Right lobe of liver (tissue), 6 donors: ENCODE results near the gene CENPV. TPM values are rescaled to one million over a fixed set of nuclear protein-coding genes. Genes with fewer than 3 reads are reported as not detected.

Source experiments
- ATAC-seq, 4 donors: fragments of 200-7000 bp; cut with Tn5 transposase; one replicate each; pipeline ENCODE4 v1.9.1; 2020; ENCODE audit warnings: mild to moderate bottlenecking in 4 of 4, moderate library complexity in 4 of 4
- DNase-seq, 3 donors: peaks; one replicate each; pipeline ENCODE4 v3.0.0-alpha.2; 2020
- H3K27ac ChIP-seq, 3 donors: fragments of 200-600 bp; one replicate each; pipeline ENCODE4 v1.8.0; 2022
- H3K27me3 ChIP-seq, 2 donors: fragments of 200-600 bp; one replicate each; pipeline ENCODE4 v1.8.0; 2022
- H3K36me3 ChIP-seq, 4 donors: fragments of 200-600 bp; sonication (generic) in 1 of 4; one replicate each; pipeline versions ENCODE4 v1.5.1 to v1.8.0; 2017 to 2022; ENCODE audit warnings: control low read depth in 1 of 4
- H3K4me1 ChIP-seq, 4 donors: fragments of 200-600 bp; sonication (generic) in 1 of 4; one replicate each; pipeline versions ENCODE4 v1.5.1 to v1.8.0; 2017 to 2022; ENCODE audit warnings: control low read depth in 1 of 4
- H3K4me3 ChIP-seq, 3 donors: fragments of 200-600 bp; one replicate each; pipeline ENCODE4 v1.8.0; 2022
- H3K9me3 ChIP-seq, 4 donors: fragments of 200-600 bp; sonication (generic) in 1 of 4; one replicate each; pipeline versions ENCODE4 v1.5.1 to v1.8.0; 2017 to 2022; ENCODE audit warnings: control low read depth in 1 of 4
- POLR2A ChIP-seq: fragments of 450-650 bp; IDR thresholded peaks from one replicate; pipeline ENCODE4 v1.6.1; 2017; ENCODE audit warnings: antibody characterized with exemption, mild to moderate bottlenecking
- WGBS: methylation state at CpG from one replicate; pipeline ENCODE4 v1.1.6; 2018; ENCODE audit warnings: low coverage, low lambda C conversion rate; ENCODE audit not compliant: insufficient coverage; ENCODE audit errors: missing lambda C conversion rate; 5-methylcytosine and 5-hydroxymethylcytosine counted together
- intact Hi-C, 2 donors: fragments of 100-400 bp; cut with DNase I; formaldehyde crosslinking; loops; one replicate each; pipeline versions ENCODE4 v1.11.2 to v1.14.1; 2022
- total RNA-seq, 6 experiments: library from RNA; depleted of rRNA in 2 of 6; stranded (reverse); fragments of >200 nt in 2 of 6; fragmentation: NEBNext Ultra II Directional in 3 of 6; extraction: Animal tissue kit (Norgen Biotek cat#: 25700) in 3 of 6; gene quantifications; one replicate each; pipeline versions ENCODE4 v1.1.0 to v1.2.4, GENCODE V29; 2016 to 2023
- TF ChIP-seq, protein P1 (sequence below), 4 donors: fragments of 200-600 bp in 3 of 4; fragments of 450-650 bp in 1 of 4; IDR thresholded peaks; one replicate each; pipeline versions ENCODE4 v1.5.1 to v1.8.0; 2016 to 2022; ENCODE audit warnings: antibody characterized with exemption in 4 of 4, mild to moderate bottlenecking in 2 of 4
- donor health status: DM: no; HTN: yes; CAD: no.
- donor health status: DM: no; HTN: no; CAD: no.
- donor health status: DM: no; HTN: no; CAD: no.
- donor health status: DM: no; HTN: yes; CAD: no.
- donor health status: DM: no; HTN: yes; CAD: no.

Gene CENPV
- total RNA-seq, 6 experiments from 2014 or later, result 19.8 to 34.5 (median 24.8) TPM

GRCh38 chr17:16364625-16365024 lies 11.4 kb upstream of the CENPV start:
- intact Hi-C loops, result loop anchor here (10.0 kb wide), 2 partner anchors 50 to 160 kb away; partner anchors contain the start of gene TRPV2 (in 1 of the 2)
- no peak for DNase-seq
- H3K4me1 ChIP-seq, result peaks cover 0 to 6% (median 0%) of the 10 kb centered on the region in 4 donors
- no peaks in the 10 kb centered on the region for H3K27me3 ChIP-seq
- TF ChIP-seq POLR2A, result no peak
- TF ChIP-seq, protein P1, sequence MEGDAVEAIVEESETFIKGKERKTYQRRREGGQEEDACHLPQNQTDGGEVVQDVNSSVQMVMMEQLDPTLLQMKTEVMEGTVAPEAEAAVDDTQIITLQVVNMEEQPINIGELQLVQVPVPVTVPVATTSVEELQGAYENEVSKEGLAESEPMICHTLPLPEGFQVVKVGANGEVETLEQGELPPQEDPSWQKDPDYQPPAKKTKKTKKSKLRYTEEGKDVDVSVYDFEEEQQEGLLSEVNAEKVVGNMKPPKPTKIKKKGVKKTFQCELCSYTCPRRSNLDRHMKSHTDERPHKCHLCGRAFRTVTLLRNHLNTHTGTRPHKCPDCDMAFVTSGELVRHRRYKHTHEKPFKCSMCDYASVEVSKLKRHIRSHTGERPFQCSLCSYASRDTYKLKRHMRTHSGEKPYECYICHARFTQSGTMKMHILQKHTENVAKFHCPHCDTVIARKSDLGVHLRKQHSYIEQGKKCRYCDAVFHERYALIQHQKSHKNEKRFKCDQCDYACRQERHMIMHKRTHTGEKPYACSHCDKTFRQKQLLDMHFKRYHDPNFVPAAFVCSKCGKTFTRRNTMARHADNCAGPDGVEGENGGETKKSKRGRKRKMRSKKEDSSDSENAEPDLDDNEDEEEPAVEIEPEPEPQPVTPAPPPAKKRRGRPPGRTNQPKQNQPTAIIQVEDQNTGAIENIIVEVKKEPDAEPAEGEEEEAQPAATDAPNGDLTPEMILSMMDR (IDR thresholded peaks at IDR 0.05), result no peak
- no peaks in the 10 kb centered on the region for H3K9me3 ChIP-seq
- no peaks in the 10 kb centered on the region for H3K36me3 ChIP-seq
- H3K4me3 ChIP-seq, result no peak overlapping the region
- no peak for ATAC-seq
- H3K27ac ChIP-seq, result no peak overlapping the region

DNA sequence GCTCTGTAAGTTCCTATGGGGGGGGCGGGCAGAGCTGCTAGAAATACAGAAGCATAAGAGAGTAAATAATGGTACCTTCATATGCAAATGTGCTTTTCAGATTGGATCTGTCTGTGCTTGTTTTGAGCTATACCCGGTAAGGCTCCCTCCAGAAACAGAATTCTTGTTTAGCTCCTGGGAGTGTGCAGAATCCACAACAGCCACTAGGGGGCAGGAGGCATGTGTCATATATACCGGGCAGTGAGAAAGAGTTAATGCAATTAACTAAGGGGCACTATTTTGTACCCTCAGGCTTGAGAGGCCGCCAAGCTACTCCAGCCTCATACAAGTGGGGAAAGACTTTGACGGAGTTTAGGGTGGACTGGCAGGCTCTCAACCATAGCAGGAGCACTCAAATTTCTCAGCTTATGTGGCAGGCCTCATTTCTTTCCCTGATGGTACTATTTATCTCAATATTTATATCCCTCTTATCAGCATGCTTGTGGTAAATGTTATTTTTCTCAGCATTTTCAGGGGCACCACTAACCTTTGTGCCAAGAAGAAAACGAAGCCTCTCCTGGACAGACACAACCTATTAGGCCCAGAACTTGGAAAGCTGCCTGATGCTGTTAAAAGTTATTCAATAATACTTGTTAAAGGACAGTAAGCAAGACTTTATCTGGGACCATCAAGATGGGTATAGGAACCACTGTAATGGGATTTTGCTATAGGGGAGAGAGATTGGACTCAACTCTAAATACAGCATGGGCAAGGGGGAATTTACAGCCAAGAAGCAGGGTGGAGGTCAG lies 10.7 kb upstream of the CENPV start:
- peaks cover 0 to 6% (median 0%) of the 10 kb centered on the region in 4 donors for H3K4me1 ChIP-seq
- no peak overlapping the region for H3K4me3 ChIP-seq
- TF ChIP-seq, protein P1 (IDR thresholded peaks at IDR 0.05), result peak; percentile 86 to 94 (median 94)
- TF ChIP-seq POLR2A, result no peak
- peak; percentile 93 to 97 (median 95) for ATAC-seq
- peak; percentile 68 to 76 (median 69) for DNase-seq
- H3K36me3 ChIP-seq, result no peaks in the 10 kb centered on the region
- intact Hi-C loops, result loop anchor here (10.0 kb wide), 2 partner anchors 51 to 161 kb away; partner anchors contain the start of gene TRPV2 (in 1 of the 2)
- H3K27ac ChIP-seq, result no peak overlapping the region
- H3K9me3 ChIP-seq, result no peaks in the 10 kb centered on the region
- 2% methylated on average over 6 of the region's 6 CpGs for WGBS
- H3K27me3 ChIP-seq, result no peaks in the 10 kb centered on the region

GRCh38 chr17:16361874-16362273 lies 8.6 kb upstream of the CENPV start:
- H3K9me3 ChIP-seq, result no peaks in the 10 kb centered on the region
- intact Hi-C loops, result loop anchor here (10.0 kb wide), 2 partner anchors 53 to 163 kb away; partner anchors contain the start of gene TRPV2 (in 1 of the 2)
- 82% methylated on average over 6 of the region's 8 CpGs for WGBS
- no peak for ATAC-seq
- no peak overlapping the region for H3K27ac ChIP-seq
- H3K4me1 ChIP-seq, result peaks cover 0 to 6% (median 0%) of the 10 kb centered on the region in 4 donors
- no peak overlapping the region for H3K4me3 ChIP-seq
- no peak for DNase-seq
- no peak for TF ChIP-seq POLR2A
- TF ChIP-seq, protein P1 (IDR thresholded peaks at IDR 0.05), result no peak
- H3K27me3 ChIP-seq, result no peaks in the 10 kb centered on the region
- H3K36me3 ChIP-seq, result no peaks in the 10 kb centered on the region

- no peak for DNase-seq
- intact Hi-C loops, result no loop called here
- Histone ChIP-seq H3K4me3 (no peak overlapping the region), H3K27ac (no peak overlapping the region), H3K27me3 (no peaks in the 10 kb centered on the region), H3K4me1 (no peaks in the 10 kb centered on the region), H3K9me3 (no peaks in the 10 kb centered on the region), H3K36me3 (no peaks in the 10 kb centered on the region)
- TF ChIP-seq POLR2A, result no peak
- TF ChIP-seq, protein P1 (IDR thresholded peaks at IDR 0.05), result no peak
- ATAC-seq, result no peak
Measured at GRCh38 chr17:16358394-16358793, 5.1 kb upstream of the CENPV start.
